ENCODE data around the gene CHST11. TPM values are rescaled to one million over a fixed set of nuclear protein-coding genes. Genes with fewer than 3 reads are reported as not detected.

CHST11 gene
- total and polyA plus RNA-seq, 9 of the 15 experiments (the other 6 are each of a cell fraction or from before 2014, with no cell fraction given), result 2.3 to 38.7 (median 15.0) TPM

GRCh38 chr12:104671409-104672095 is 214.8 kb downstream of the CHST11 start (continued):
- TF ChIP-seq KDM4B (IDR thresholded peaks at IDR 0.05; ENCODE audit: borderline replicate concordance in 2 of 2, low read depth in 1 of 2) (no peak), RBBP5 (IDR thresholded peaks at IDR 0.05; ENCODE audit: borderline replicate concordance, insufficient read depth, low read length, poor library complexity, severe bottlenecking) (no peak), RNF2 (IDR thresholded peaks at IDR 0.05) (no peak), REST (IDR thresholded peaks at IDR 0.05; ENCODE audit: borderline replicate concordance) (no peak), REST (CRISPR knock-in tag; IDR thresholded peaks at IDR 0.05; ENCODE audit: low read depth) (no peak), PHF20 (IDR thresholded peaks at IDR 0.05; ENCODE audit: partially characterized antibody) (no peak), ETV1 (tag; conservative IDR thresholded peaks at IDR 0.05; ENCODE audit: low read depth) (no peak), ZBTB9 (CRISPR knock-in tag; IDR thresholded peaks at IDR 0.05) (no peak), SNRNP70 (optimal IDR thresholded peaks at IDR 0.05; ENCODE audit: low read depth, low read length) (no peak), TAF1 (IDR thresholded peaks at IDR 0.05; ENCODE audit: control insufficient read depth, extremely low read depth, insufficient read depth, low read length, severe bottlenecking) (no peak), PTTG1 (tag; IDR thresholded peaks at IDR 0.05; ENCODE audit: low read depth) (no peak), TCF3 (CRISPR knock-in tag; IDR thresholded peaks at IDR 0.05) (no peak), ZBTB33 (CRISPR knock-in tag; IDR thresholded peaks at IDR 0.05) (no peak), ZNF740 (CRISPR knock-in tag; IDR thresholded peaks at IDR 0.05) (0 out of 2 replicates have a peak, but pooled peaks have one; percentile 24), ZNF740 (tag; IDR thresholded peaks at IDR 0.05) (no peak)
